Neural cell (in vitro differentiated cells): ENCODE data around the gene MC5R. TPM values are rescaled to one million over a fixed set of nuclear protein-coding genes. Genes with fewer than 3 reads are reported as not detected.

Experiments used
- H2AFZ ChIP-seq: fragments of 200-600, 300-800 bp; sonication (generic), shearing (Covaris generic); 2 replicates; pipeline ENCODE4 v1.6.0; 2014; ENCODE audit warnings: low read depth, mild to moderate bottlenecking, antibody characterized with exemption, low read length, moderate library complexity
- H3F3A ChIP-seq: fragments of 200-600 bp; shearing (Covaris generic); 2 replicates; pipeline ENCODE4 v1.6.1; 2016; ENCODE audit warnings: mild to moderate bottlenecking, moderate library complexity, mixed read lengths, antibody characterized with exemption, low read length; ENCODE audit not compliant: insufficient read depth, poor library complexity, severe bottlenecking
- H3K27ac ChIP-seq: fragments of 200-600, 300-800 bp; sonication (generic), shearing (Covaris generic); 2 replicates; pipeline ENCODE4 v1.5.1; 2014; ENCODE audit warnings: mild to moderate bottlenecking, low read length, moderate library complexity
- H3K27me3 ChIP-seq: fragments of 300-800, 200-600 bp; sonication (generic), shearing (Covaris generic); 2 replicates; pipeline ENCODE4 v1.6.0; 2014; ENCODE audit warnings: mild to moderate bottlenecking, low read depth, low read length, moderate library complexity; ENCODE audit not compliant: insufficient read depth
- H3K36me3 ChIP-seq: fragments of 300-800, 200-600 bp; sonication (generic), shearing (Covaris generic); 2 replicates; pipeline ENCODE4 v1.5.1; 2014; ENCODE audit warnings: mild to moderate bottlenecking, antibody characterized with exemption, low read length, moderate library complexity; ENCODE audit not compliant: insufficient read depth
- H3K4me2 ChIP-seq: fragments of 300-800, 200-600 bp; sonication (generic), shearing (Covaris generic); 2 replicates; pipeline ENCODE4 v1.6.0; 2014; ENCODE audit warnings: mild to moderate bottlenecking, low read length
- H3K4me3 ChIP-seq: fragments of 300-800, 200-600 bp; sonication (generic), shearing (Covaris generic); 2 replicates; pipeline ENCODE4 v1.5.1; 2014; ENCODE audit warnings: mild to moderate bottlenecking, low read length, moderate library complexity
- H3K79me2 ChIP-seq: fragments of 200-600 bp; shearing (Covaris generic); replicated peaks from 2 replicates; pipeline ENCODE4 v1.6.0; 2014; ENCODE audit warnings: mild to moderate bottlenecking, low read length, moderate library complexity; ENCODE audit not compliant: insufficient read depth
- H3K9ac ChIP-seq: fragments of 300-800, 200-600 bp; sonication (generic), shearing (Covaris generic); 2 replicates; pipeline ENCODE4 v1.6.1; 2016; ENCODE audit warnings: mild to moderate bottlenecking, low read length, mixed read lengths
- H3K9me2 ChIP-seq: fragments of 200-600 bp; shearing (Covaris generic); 2 replicates; pipeline ENCODE4 v1.6.1; 2016; ENCODE audit warnings: mild to moderate bottlenecking, low read length, mixed read lengths; ENCODE audit not compliant: insufficient read depth
- H3K9me3 ChIP-seq: fragments of 200-600, 300-800 bp; sonication (generic), shearing (Covaris generic); 2 replicates; pipeline ENCODE4 v1.6.1; 2016; ENCODE audit warnings: mild to moderate bottlenecking, mixed run types, low read length, moderate library complexity, mixed read lengths
- H4K20me1 ChIP-seq: fragments of 200-600 bp; shearing (Covaris generic); 2 replicates; pipeline ENCODE4 v1.6.1; 2016; ENCODE audit warnings: mild to moderate bottlenecking, mixed run types; ENCODE audit not compliant: insufficient read depth
- EP300 ChIP-seq: fragments of 450-650 bp; conservative IDR thresholded peaks from 2 replicates; pipeline ENCODE4 v1.6.1; 2014; ENCODE audit warnings: antibody characterized with exemption, mild to moderate bottlenecking, moderate library complexity; ENCODE audit not compliant: poor library complexity, severe bottlenecking
- EZH2 ChIP-seq: fragments of 200-600, 300-800 bp; shearing (Covaris generic), sonication (generic); IDR thresholded peaks from 2 replicates; pipeline ENCODE4 v1.6.1; 2014; ENCODE audit warnings: antibody characterized with exemption, low read length, borderline replicate concordance, mild to moderate bottlenecking; ENCODE audit not compliant: insufficient read depth, poor library complexity, severe bottlenecking
- MXI1 ChIP-seq: fragments of 450-650 bp; conservative IDR thresholded peaks from 2 replicates; pipeline ENCODE4 v1.6.1; 2014; ENCODE audit warnings: antibody characterized with exemption, mild to moderate bottlenecking; ENCODE audit not compliant: poor library complexity, severe bottlenecking
- POLR2AphosphoS5 ChIP-seq: IDR thresholded peaks from 2 replicates; pipeline ENCODE4 v1.6.1; 2012
- RAD21 ChIP-seq: fragments of 450-650 bp; conservative IDR thresholded peaks from 2 replicates; pipeline ENCODE4 v1.6.1; 2014; ENCODE audit warnings: antibody characterized with exemption, mild to moderate bottlenecking, moderate library complexity
- SMC3 ChIP-seq: fragments of 450-650 bp; conservative IDR thresholded peaks from 2 replicates; pipeline ENCODE4 v1.6.1; 2014; ENCODE audit warnings: antibody characterized with exemption, mild to moderate bottlenecking, moderate library complexity; ENCODE audit not compliant: poor library complexity
- TAF1 ChIP-seq: IDR thresholded peaks from 2 replicates; pipeline ENCODE4 v1.6.1; 2012; ENCODE audit warnings: low read depth
- polyA plus RNA-seq: library from polyadenylated mRNA; depleted of rRNA; stranded (reverse); fragments of >200 nt; gene quantifications from 2 replicates; pipeline ENCODE4 v1.2.3, GENCODE V29; 2014
- TF ChIP-seq, protein P1 (sequence below): fragments of 450-650 bp; IDR thresholded peaks from 2 replicates; pipeline ENCODE4 v1.5.1; 2014; ENCODE audit warnings: antibody characterized with exemption, mild to moderate bottlenecking, moderate library complexity; ENCODE audit not compliant: poor library complexity, severe bottlenecking
- TF ChIP-seq, protein P2 (sequence below): IDR thresholded peaks from 2 replicates; pipeline ENCODE4 v1.6.1; 2012; ENCODE audit warnings: borderline replicate concordance

Gene MC5R
- polyA plus RNA-seq, 1 donor from 2014 or later: not detected

DNA sequence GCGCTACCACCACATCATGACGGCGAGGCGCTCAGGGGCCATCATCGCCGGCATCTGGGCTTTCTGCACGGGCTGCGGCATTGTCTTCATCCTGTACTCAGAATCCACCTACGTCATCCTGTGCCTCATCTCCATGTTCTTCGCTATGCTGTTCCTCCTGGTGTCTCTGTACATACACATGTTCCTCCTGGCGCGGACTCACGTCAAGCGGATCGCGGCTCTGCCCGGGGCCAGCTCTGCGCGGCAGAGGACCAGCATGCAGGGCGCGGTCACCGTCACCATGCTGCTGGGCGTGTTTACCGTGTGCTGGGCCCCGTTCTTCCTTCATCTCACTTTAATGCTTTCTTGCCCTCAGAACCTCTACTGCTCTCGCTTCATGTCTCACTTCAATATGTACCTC lies 2.3 kb downstream of the MC5R start:
- no peaks in the 10 kb centered on the region for H4K20me1 ChIP-seq
- no peaks in the 10 kb centered on the region for H3K9me2 ChIP-seq
- no peak overlapping the region for H3K4me2 ChIP-seq
- no peaks in the 10 kb centered on the region for H3K79me2 ChIP-seq
- no peaks in the 10 kb centered on the region for H3K36me3 ChIP-seq
- no peak overlapping the region for H3K4me3 ChIP-seq
- TF ChIP-seq SMC3 (no peak), TAF1 (no peak), POLR2AphosphoS5 (no peak), MXI1 (no peak), EP300 (no peak), RAD21 (no peak), EZH2 (no peak)
- TF ChIP-seq, protein P1, sequence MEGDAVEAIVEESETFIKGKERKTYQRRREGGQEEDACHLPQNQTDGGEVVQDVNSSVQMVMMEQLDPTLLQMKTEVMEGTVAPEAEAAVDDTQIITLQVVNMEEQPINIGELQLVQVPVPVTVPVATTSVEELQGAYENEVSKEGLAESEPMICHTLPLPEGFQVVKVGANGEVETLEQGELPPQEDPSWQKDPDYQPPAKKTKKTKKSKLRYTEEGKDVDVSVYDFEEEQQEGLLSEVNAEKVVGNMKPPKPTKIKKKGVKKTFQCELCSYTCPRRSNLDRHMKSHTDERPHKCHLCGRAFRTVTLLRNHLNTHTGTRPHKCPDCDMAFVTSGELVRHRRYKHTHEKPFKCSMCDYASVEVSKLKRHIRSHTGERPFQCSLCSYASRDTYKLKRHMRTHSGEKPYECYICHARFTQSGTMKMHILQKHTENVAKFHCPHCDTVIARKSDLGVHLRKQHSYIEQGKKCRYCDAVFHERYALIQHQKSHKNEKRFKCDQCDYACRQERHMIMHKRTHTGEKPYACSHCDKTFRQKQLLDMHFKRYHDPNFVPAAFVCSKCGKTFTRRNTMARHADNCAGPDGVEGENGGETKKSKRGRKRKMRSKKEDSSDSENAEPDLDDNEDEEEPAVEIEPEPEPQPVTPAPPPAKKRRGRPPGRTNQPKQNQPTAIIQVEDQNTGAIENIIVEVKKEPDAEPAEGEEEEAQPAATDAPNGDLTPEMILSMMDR: no peak
- H3F3A ChIP-seq: no peaks in the 10 kb centered on the region
- H3K27me3 ChIP-seq: peaks cover 3% of the 10 kb centered on the region
- no peak overlapping the region for H2AFZ ChIP-seq
- no peak overlapping the region for H3K9ac ChIP-seq
- no peaks in the 10 kb centered on the region for H3K9me3 ChIP-seq
- no peak overlapping the region for H3K27ac ChIP-seq

DNA sequence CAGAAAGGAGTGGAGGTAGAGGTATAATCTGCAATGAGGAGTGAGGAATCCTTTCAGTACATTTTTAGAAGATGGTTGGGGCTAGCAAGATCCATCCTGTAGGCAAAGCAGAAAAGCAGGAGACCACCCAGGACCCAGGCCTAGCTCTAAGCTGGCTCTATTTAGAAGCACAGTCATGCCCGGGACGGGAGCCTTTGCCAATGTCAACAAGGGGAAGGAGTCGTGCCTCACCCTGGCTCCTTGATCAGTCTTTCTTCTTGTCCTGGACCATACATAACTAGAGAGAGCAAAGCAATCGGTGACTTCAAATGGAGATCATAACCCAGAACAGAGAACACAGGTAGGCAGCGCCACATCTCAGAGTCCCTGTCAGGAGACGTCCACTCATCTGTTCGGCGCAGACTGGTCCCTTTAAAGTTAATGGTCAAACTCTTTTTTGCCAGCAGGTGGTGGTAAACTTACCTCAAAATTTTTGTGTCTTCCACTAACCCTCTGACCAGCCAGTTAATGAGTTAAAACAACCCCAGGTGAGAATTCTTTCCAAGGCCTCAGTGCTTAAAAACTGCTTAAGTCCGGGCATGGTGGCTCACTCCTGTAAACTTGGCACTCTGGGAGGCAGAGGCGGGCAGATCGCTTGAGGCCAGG lies 8.0 kb downstream of the MC5R start:
- H3K9me2 ChIP-seq: no peaks in the 10 kb centered on the region
- no peaks in the 10 kb centered on the region for H3K79me2 ChIP-seq
- H2AFZ ChIP-seq: no peak overlapping the region
- no peak for TF ChIP-seq TAF1
- TF ChIP-seq, protein P2, sequence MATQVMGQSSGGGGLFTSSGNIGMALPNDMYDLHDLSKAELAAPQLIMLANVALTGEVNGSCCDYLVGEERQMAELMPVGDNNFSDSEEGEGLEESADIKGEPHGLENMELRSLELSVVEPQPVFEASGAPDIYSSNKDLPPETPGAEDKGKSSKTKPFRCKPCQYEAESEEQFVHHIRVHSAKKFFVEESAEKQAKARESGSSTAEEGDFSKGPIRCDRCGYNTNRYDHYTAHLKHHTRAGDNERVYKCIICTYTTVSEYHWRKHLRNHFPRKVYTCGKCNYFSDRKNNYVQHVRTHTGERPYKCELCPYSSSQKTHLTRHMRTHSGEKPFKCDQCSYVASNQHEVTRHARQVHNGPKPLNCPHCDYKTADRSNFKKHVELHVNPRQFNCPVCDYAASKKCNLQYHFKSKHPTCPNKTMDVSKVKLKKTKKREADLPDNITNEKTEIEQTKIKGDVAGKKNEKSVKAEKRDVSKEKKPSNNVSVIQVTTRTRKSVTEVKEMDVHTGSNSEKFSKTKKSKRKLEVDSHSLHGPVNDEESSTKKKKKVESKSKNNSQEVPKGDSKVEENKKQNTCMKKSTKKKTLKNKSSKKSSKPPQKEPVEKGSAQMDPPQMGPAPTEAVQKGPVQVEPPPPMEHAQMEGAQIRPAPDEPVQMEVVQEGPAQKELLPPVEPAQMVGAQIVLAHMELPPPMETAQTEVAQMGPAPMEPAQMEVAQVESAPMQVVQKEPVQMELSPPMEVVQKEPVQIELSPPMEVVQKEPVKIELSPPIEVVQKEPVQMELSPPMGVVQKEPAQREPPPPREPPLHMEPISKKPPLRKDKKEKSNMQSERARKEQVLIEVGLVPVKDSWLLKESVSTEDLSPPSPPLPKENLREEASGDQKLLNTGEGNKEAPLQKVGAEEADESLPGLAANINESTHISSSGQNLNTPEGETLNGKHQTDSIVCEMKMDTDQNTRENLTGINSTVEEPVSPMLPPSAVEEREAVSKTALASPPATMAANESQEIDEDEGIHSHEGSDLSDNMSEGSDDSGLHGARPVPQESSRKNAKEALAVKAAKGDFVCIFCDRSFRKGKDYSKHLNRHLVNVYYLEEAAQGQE: no peak
- no peak for TF ChIP-seq EP300
- TF ChIP-seq, protein P1: no peak
- no peak for TF ChIP-seq POLR2AphosphoS5
- TF ChIP-seq RAD21: no peak
- TF ChIP-seq MXI1: no peak
- no peak for TF ChIP-seq SMC3
- TF ChIP-seq EZH2: no peak
- H3K36me3 ChIP-seq: no peaks in the 10 kb centered on the region
- H3K27me3 ChIP-seq: no peaks in the 10 kb centered on the region
- H3K9me3 ChIP-seq: no peaks in the 10 kb centered on the region
- no peaks in the 10 kb centered on the region for H3F3A ChIP-seq
- no peak overlapping the region for H3K4me3 ChIP-seq
- H4K20me1 ChIP-seq: no peaks in the 10 kb centered on the region
- no peak overlapping the region for H3K4me2 ChIP-seq
- H3K27ac ChIP-seq: no peak overlapping the region
- no peak overlapping the region for H3K9ac ChIP-seq
